Aorta (tissue), 5 donors: ENCODE measurements around the gene RNF11. TPM values are rescaled to one million over a fixed set of nuclear protein-coding genes. Genes with fewer than 3 reads are reported as not detected.
"Not testable (repeated sequence)": the region's sequence is repeated elsewhere in the genome, so short reads cannot be mapped to it uniquely, and the experiment has no call there.

Source experiments
- ATAC-seq: fragments of 200-7000 bp; cut with Tn5 transposase; one replicate; pipeline ENCODE4 v1.9.1; 2022; ENCODE audit warnings: moderate library complexity; ENCODE audit not compliant: low FRiP score
- DNase-seq, 2 donors: peaks; one replicate each; pipeline ENCODE4 v3.0.0-alpha.2; 2020
- H3K27ac ChIP-seq, 2 donors: one replicate each; pipeline ENCODE4 v1.5.1; 2013; ENCODE audit warnings: low read length in 2 of 2, mild to moderate bottlenecking in 2 of 2, moderate library complexity in 2 of 2, control low read depth in 1 of 2, inconsistent platforms in 1 of 2, low read depth in 1 of 2
- H3K27me3 ChIP-seq, 2 donors: one replicate each; pipeline ENCODE4 v1.6.1; 2013; ENCODE audit warnings: control low read depth in 1 of 2, low read length in 1 of 2, mild to moderate bottlenecking in 1 of 2, moderate library complexity in 1 of 2; ENCODE audit not compliant: insufficient read depth in 2 of 2, control insufficient read depth in 1 of 2
- H3K36me3 ChIP-seq, 2 donors: one replicate each; pipeline ENCODE4 v1.6.1; 2013; ENCODE audit warnings: control low read depth in 1 of 2, low read length in 1 of 2, mild to moderate bottlenecking in 1 of 2; ENCODE audit not compliant: insufficient read depth in 2 of 2, control insufficient read depth in 1 of 2
- H3K4me1 ChIP-seq, 2 donors: one replicate each; pipeline ENCODE4 v1.6.1; 2013; ENCODE audit warnings: low read length in 2 of 2, control low read depth in 1 of 2, mild to moderate bottlenecking in 1 of 2, moderate library complexity in 1 of 2; ENCODE audit not compliant: insufficient read depth in 2 of 2, control insufficient read depth in 1 of 2
- H3K4me3 ChIP-seq, 2 donors: one replicate each; pipeline ENCODE4 v1.5.1; 2013; ENCODE audit warnings: low read length in 2 of 2, control low read depth in 1 of 2, mild to moderate bottlenecking in 1 of 2
- H3K9me3 ChIP-seq: one replicate; pipeline ENCODE4 v1.6.1; 2013; ENCODE audit warnings: mild to moderate bottlenecking, low read length; ENCODE audit not compliant: control insufficient read depth
- WGBS, 2 donors: extraction: QIAGEN DNeasy Blood & Tissue Kit; methylation state at CpG; one replicate each; pipeline ENCODE4 v1.1.7; 2013; 5-methylcytosine and 5-hydroxymethylcytosine counted together
- intact Hi-C, 2 donors: fragments of 100-400 bp; cut with DNase I; formaldehyde crosslinking; loops; one replicate each; pipeline versions ENCODE4 v1.14.2 to v1.15.0; 2022
- polyA plus RNA-seq, 2 donors: library from polyadenylated mRNA; stranded (reverse); fragments of 200-250 nt; gene quantifications; one replicate each; pipeline ENCODE4 v1.2.3, GENCODE V29; 2013
- total RNA-seq, 2 donors: library from RNA; stranded (reverse); fragmentation: NEBNext Ultra II Directional; extraction: Animal tissue kit (Norgen Biotek cat#: 25700); gene quantifications; one replicate each; pipeline ENCODE4 v1.2.1, GENCODE V29; 2021
- donor health status: healthy with polysubstance abuse.
- donor health status: Bipolar disorder and iron deficiency.
- donor health status: DM: no; HTN: no; CAD: no.
- donor health status: DM: no; HTN: no; CAD: no.
- donor health status: DM: yes; HTN: yes; CAD: no.

Gene RNF11
- total and polyA plus RNA-seq, 4 donors = 110 to 168 (median 134) TPM

- ATAC-seq (no peak), DNase-seq (no peak)
- Histone ChIP-seq H3K36me3 (no peaks in the 10 kb centered on the region), H3K9me3 (no peaks in the 10 kb centered on the region), H3K27me3 (no peaks in the 10 kb centered on the region), H3K4me1 (peaks cover 0 to 5% of the 10 kb centered on the region in 2 donors), H3K27ac (no peak overlapping the region), H3K4me3 (no peak overlapping the region)
- intact Hi-C loops = loop anchor here in 1 of 2 donors (10.0 kb wide), 1 partner anchor 63 kb away; no protein-coding TSS in a partner anchor
These were observed 4.2 kb upstream of the RNF11 start for GRCh38 chr1:51231896-51232295.

GRCh38 chr1:51234236-51234635 lies 1.8 kb upstream of the RNF11 start:
- H3K36me3 ChIP-seq, H3K4me3 ChIP-seq, H3K27ac ChIP-seq, DNase-seq, H3K4me1 ChIP-seq, ATAC-seq, H3K27me3 ChIP-seq, H3K9me3 ChIP-seq: not testable (repeated sequence)
- WGBS, 2 donors = 89 to 92% methylated on average over 7 of the region's 7 CpGs
- intact Hi-C loops = loop anchor here in 1 of 2 donors (10.0 kb wide), 1 partner anchor 61 kb away; no protein-coding TSS in a partner anchor

GRCh38 chr1:51234721-51235425 lies 1.2 kb upstream of the RNF11 start:
- H3K9me3 ChIP-seq = no peaks in the 10 kb centered on the region
- peaks cover 0 to 9% of the 10 kb centered on the region in 2 donors for H3K4me1 ChIP-seq
- H3K36me3 ChIP-seq = no peaks in the 10 kb centered on the region
- intact Hi-C loops = loop anchor here (5.0 to 10.0 kb wide), 3 partner anchors 47 to 62 kb away; no protein-coding TSS in a partner anchor
- H3K27ac ChIP-seq = peak overlapping the region; percentile 14 to 88
- peak overlapping the region in 1 of 2 donors; percentile 15 for H3K4me3 ChIP-seq
- 75 to 79% methylated on average over 8 of the region's 8 CpGs for WGBS, 2 donors
- DNase-seq (peak; percentile 80 to 82), ATAC-seq (no peak)
- no peaks in the 10 kb centered on the region for H3K27me3 ChIP-seq

- intact Hi-C loops = loop anchor here (5.0 to 10.0 kb wide), 3 partner anchors 46 to 61 kb away; no protein-coding TSS in a partner anchor
- Histone ChIP-seq H3K36me3 (no peaks in the 10 kb centered on the region), H3K27ac (peak overlapping the region; percentile 49 to 73), H3K4me3 (peak overlapping the region; percentile 51 to 73), H3K4me1 (peaks cover 8 to 11% of the 10 kb centered on the region in 2 donors), H3K9me3 (no peaks in the 10 kb centered on the region), H3K27me3 (no peaks in the 10 kb centered on the region)
- DNase-seq = peak in 1 of 2 donors; percentile 81
- peak; percentile 72 for ATAC-seq
- 0 to 1% methylated on average over 37 to 54 of the region's 54 CpGs for WGBS, 2 donors
These were observed 668 bp downstream of the RNF11 start for GRCh38 chr1:51236531-51237350.

- H3K4me3 ChIP-seq = peak overlapping the region; percentile 51 to 73
- H3K36me3 ChIP-seq = no peaks in the 10 kb centered on the region
- H3K27me3 ChIP-seq = no peaks in the 10 kb centered on the region
- peak overlapping the region in 1 of 2 donors; percentile 73 for H3K27ac ChIP-seq
- no peaks in the 10 kb centered on the region for H3K9me3 ChIP-seq
- WGBS, 2 donors = 0% methylated on average over 9 of the region's 9 CpGs
- DNase-seq = no peak
- H3K4me1 ChIP-seq = peaks cover 9 to 11% of the 10 kb centered on the region in 2 donors
- intact Hi-C loops = loop anchor here (5.0 to 10.0 kb wide), 3 partner anchors 45 to 60 kb away; no protein-coding TSS in a partner anchor
- ATAC-seq = no peak
These were observed 1.4 kb downstream of the RNF11 start for GRCh38 chr1:51237351-51238033.

GRCh38 chr1:51238034-51238403 lies 1.9 kb downstream of the RNF11 start:
- H3K36me3 ChIP-seq = no peaks in the 10 kb centered on the region
- no peaks in the 10 kb centered on the region for H3K9me3 ChIP-seq
- peaks cover 9 to 11% of the 10 kb centered on the region in 2 donors for H3K4me1 ChIP-seq
- DNase-seq (no peak), ATAC-seq (no peak)
- intact Hi-C loops = loop anchor here (5.0 to 10.0 kb wide), 3 partner anchors 44 to 59 kb away; no protein-coding TSS in a partner anchor
- peak overlapping the region in 1 of 2 donors; percentile 71 for H3K27ac ChIP-seq
- no peaks in the 10 kb centered on the region for H3K27me3 ChIP-seq
- WGBS, 2 donors = 6 to 8% methylated on average over 7 of the region's 7 CpGs
- peak overlapping the region; percentile 51 to 73 for H3K4me3 ChIP-seq

- ATAC-seq (no peak), DNase-seq (no peak)
- intact Hi-C loops = no loop called here
- peak overlapping the region in 1 of 2 donors; percentile 48 for H3K27ac ChIP-seq
- H3K4me1 ChIP-seq = peaks cover 9 to 10% of the 10 kb centered on the region in 2 donors
- 57 to 68% methylated on average over 2 of the region's 2 CpGs for WGBS, 2 donors
- H3K9me3 ChIP-seq = no peaks in the 10 kb centered on the region
- H3K27me3 ChIP-seq = no peaks in the 10 kb centered on the region
- peak overlapping the region in 1 of 2 donors; percentile 41 for H3K4me3 ChIP-seq
- no peaks in the 10 kb centered on the region for H3K36me3 ChIP-seq
These were observed 4.0 kb downstream of the RNF11 start for GRCh38 chr1:51240084-51240483.

- Histone ChIP-seq H3K27me3 (no peaks in the 10 kb centered on the region), H3K27ac (no peak overlapping the region), H3K4me3 (no peak overlapping the region), H3K9me3 (no peaks in the 10 kb centered on the region), H3K36me3 (no peaks in the 10 kb centered on the region), H3K4me1 (peaks cover 8 to 9% of the 10 kb centered on the region in 2 donors)
- no peak for ATAC-seq
- DNase-seq = no peak
- 14 to 15% methylated on average over 1 of the region's 1 CpG for WGBS, 2 donors
- intact Hi-C loops = no loop called here
These were observed 5.0 kb downstream of the RNF11 start for GRCh38 chr1:51241119-51241518.
